Fibroblast of the aortic adventitia (primary cell): ENCODE data around the gene PLA2G2D. TPM values are rescaled to one million over a fixed set of nuclear protein-coding genes. Genes with fewer than 3 reads are reported as not detected.
A peak's percentile ranks its signal among the peaks of the same experiment; 100 is the strongest.

ENCODE experiments used
- DNase-seq: peaks from one replicate; pipeline ENCODE4 v3.0.0-alpha.2; 2010; ENCODE audit warnings: low read depth
- H3K4me3 ChIP-seq: 2 replicates; pipeline ENCODE4 v1.5.1; 2011; ENCODE audit warnings: low read depth, mild to moderate bottlenecking, control low read depth, low read length, moderate library complexity
- total RNA-seq: library from RNA; depleted of rRNA; stranded (reverse); fragments of >200 nt; gene quantifications from 2 replicates; pipeline ENCODE4 v1.2.3, GENCODE V29; 2012; ENCODE audit warnings: low replicate concordance
- TF ChIP-seq, protein P1 (sequence below): IDR thresholded peaks from 2 replicates; pipeline ENCODE4 v1.5.1; 2011; ENCODE audit warnings: mild to moderate bottlenecking, low read length, control low read depth, inconsistent platforms; ENCODE audit not compliant: insufficient read depth

PLA2G2D gene
- total RNA-seq, 1 donor: not detected

DNA sequence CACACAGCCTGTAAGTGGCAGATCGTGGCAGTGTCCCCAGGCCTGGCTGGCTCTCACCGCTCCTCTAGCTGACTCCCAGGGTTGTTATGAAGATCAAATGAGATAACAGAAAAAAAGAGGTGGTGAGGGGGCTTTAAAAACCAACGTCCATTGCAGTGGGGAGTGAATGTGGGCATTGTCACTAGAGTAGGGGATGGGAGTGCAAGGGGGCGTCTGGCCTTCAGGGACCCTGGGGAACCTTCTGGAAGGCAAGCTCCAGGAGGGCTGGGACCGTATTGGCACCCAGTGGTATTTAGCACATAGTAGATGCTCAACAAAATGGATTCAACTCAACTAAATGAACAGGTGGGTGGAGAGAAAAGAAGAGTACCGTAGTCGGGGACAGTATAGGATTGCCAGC, 3.4 kb downstream of the PLA2G2D start:
- H3K4me3 ChIP-seq: no peak overlapping the region
- DNase-seq: no peak
- TF ChIP-seq, protein P1, sequence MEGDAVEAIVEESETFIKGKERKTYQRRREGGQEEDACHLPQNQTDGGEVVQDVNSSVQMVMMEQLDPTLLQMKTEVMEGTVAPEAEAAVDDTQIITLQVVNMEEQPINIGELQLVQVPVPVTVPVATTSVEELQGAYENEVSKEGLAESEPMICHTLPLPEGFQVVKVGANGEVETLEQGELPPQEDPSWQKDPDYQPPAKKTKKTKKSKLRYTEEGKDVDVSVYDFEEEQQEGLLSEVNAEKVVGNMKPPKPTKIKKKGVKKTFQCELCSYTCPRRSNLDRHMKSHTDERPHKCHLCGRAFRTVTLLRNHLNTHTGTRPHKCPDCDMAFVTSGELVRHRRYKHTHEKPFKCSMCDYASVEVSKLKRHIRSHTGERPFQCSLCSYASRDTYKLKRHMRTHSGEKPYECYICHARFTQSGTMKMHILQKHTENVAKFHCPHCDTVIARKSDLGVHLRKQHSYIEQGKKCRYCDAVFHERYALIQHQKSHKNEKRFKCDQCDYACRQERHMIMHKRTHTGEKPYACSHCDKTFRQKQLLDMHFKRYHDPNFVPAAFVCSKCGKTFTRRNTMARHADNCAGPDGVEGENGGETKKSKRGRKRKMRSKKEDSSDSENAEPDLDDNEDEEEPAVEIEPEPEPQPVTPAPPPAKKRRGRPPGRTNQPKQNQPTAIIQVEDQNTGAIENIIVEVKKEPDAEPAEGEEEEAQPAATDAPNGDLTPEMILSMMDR: no peak

DNA sequence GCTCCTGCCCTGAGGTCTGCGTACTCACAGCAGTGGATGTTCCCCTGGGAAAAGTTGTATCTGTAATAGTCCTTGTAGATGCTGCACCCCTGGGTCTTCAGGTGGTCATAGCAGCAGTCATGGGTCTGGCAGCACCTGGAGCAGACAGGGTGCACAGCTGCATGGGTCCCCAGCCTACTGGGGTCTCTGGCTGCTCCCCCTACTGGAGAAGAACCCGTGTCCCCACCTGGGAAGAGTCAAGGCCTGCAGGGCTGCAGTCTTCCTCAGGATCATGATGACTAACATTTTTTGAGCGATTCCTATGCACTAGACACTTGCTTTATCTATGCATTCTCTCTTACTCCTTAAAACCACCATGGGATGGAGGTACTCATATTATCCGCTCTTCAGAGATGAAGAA, 3.9 kb downstream of the PLA2G2D start:
- DNase-seq: no peak
- TF ChIP-seq, protein P1: no peak
- H3K4me3 ChIP-seq: no peak overlapping the region

DNA sequence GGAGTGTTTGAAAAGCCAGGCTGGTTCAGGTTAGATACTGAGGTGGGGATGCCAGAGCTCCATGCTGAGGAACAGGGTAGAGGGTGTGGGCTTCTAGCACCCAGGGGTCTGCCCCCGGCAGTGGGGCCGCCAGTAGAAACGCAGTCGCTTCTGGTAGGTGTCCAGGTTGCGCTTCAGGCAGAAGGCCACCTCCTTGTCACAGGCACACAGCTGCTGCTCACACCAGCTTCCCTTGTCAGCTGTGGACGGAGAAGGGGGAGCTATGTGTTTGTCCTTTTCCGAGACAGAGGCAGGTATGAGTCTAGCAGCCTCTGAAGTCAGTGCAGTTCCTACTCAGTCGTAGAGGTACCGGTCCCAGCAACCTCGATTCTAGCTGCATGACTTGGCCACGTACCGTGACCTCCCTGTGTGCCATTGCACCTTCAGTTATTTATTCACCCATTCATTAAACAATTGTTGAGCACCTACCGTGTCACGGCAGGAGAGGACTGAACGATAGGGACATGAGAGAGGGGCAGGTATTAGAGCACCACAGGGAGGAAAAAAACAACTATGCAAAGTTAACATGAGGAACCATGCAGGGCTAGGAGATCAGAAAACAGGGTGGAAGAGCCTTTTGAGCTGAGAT, 5.2 kb downstream of the PLA2G2D start:
- no peak for DNase-seq
- TF ChIP-seq, protein P1: no peak
- no peak overlapping the region for H3K4me3 ChIP-seq

DNA sequence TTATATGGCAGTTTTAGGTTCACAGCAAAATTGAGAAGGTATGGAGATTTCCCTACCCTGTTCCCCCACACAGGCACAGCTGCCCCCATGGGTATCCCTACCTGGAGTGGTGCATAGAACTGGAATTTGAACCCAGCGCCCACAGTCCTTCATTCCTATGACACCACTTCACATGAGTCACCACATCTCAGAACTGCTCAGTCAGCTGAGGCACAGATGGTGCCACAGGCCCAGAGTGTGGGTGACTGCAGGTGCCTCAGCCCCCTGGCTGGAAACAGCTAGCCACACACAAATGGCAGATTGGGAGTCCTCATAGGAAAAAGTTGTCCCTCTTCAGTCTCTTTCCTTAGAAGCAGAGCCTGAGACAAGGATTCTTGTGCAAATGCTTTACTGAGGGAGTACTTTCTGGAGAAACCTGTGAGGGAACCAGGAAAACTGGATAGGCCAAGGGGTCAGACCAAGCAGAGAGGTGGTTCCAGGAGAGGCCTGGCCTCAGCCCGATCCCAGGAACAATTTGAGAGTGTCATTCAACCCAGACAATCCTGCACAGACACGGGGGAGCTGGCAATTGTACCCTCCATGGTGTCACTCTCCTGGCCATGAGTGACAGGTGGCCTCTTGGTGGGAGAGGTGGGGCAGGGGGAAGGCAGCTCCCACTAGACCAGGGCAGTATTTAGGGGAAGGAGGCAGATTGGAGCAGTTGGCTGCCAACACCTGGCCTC, 6.9 kb downstream of the PLA2G2D start:
- no peak overlapping the region for H3K4me3 ChIP-seq
- TF ChIP-seq, protein P1: no peak
- no peak for DNase-seq

DNA sequence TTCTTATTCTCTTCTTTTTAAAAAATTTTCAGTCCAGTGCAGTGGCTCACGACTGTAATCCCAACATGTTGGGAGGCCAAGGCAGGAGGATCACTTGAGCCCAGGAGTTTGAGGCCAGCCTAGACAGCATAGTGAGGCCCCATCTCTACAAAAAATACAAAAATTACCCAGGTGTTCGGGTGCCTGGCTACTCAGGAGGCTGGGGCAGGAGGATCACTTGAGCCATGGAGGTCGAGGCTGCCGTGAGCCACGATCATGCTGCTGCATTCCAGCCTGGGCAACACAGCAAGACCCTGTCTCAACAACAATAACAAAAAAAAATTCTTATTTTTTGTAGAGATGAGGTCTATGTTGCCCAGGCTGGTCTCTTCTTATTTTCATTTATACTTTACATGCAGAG, 7.9 kb downstream of the PLA2G2D start:
- H3K4me3 ChIP-seq: no peak overlapping the region
- TF ChIP-seq, protein P1: no peak

DNA sequence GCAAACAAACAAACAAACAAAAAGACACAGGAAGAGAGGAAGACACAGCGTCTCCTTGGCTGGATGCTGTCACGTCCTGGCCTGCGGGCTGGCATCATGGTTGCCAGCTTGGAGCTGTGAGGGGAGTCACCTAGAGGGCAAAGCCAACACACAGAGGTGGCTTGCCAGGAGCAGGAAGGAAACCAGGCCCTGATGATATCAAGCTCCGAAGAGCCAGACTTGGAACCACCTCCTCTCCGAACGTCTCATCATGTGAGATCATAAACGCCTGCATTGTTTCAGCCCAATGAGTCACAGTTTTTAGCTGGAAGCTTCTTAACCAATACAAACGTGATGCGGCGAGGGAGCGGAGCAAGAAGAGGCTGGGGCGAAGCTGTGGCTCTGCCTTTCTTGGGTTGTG, 8.7 kb downstream of the PLA2G2D start:
- DNase-seq: peak; percentile 91
- no peak overlapping the region for H3K4me3 ChIP-seq
- TF ChIP-seq, protein P1: no peak

More for the DNA sequence above, 7.9 kb downstream of the PLA2G2D start:
- DNase-seq: no peak
